IMR-90 (cell line): ENCODE data around the gene SLC47A2. TPM values are rescaled to one million over a fixed set of nuclear protein-coding genes. Genes with fewer than 3 reads are reported as not detected.

Experiments used
- ATAC-seq: fragments of 200-7000 bp; cut with Tn5 transposase; 2 replicates; pipeline ENCODE4 v1.9.1; 2020; ENCODE audit warnings: low read depth, mild to moderate bottlenecking, moderate library complexity
- BruUV-seq: library from RNA; stranded (reverse); fragments of 400-500 nt; replicated peaks from 2 replicates; lab custom pipeline; 2021; lab: Mats Ljungman, UMichigan
- CTCF ChIA-PET: fragments of 300-600 bp; formaldehyde crosslinking; extraction: SDS; loops from one replicate; lab custom pipeline; 2021; ENCODE audit warnings: antibody characterized with exemption; lab: Yijun Ruan, JAX
- POLR2A ChIA-PET: fragments of 300-600 bp; sonication (Branson Sonifier 250); formaldehyde crosslinking; loops from one replicate; lab custom pipeline; 2022; ENCODE audit warnings: antibody characterized with exemption; ENCODE audit not compliant: unreplicated experiment; lab: Charles Lee
- DNase-seq: peaks from one replicate; pipeline ENCODE4 v3.0.0; 2013
- H2AFZ ChIP-seq: replicated peaks from 2 replicates; pipeline ENCODE3; 2013; ENCODE audit warnings: low read length, mild to moderate bottlenecking; ENCODE audit not compliant: poor library complexity
- H2AK5ac ChIP-seq: 2 replicates; pipeline ENCODE4 v1.6.1; 2013; ENCODE audit warnings: low read depth, low read length, inconsistent platforms
- H2AK9ac ChIP-seq: replicated peaks from 2 replicates; pipeline ENCODE3; 2013; ENCODE audit warnings: mild to moderate bottlenecking, low read depth, low read length, moderate library complexity; ENCODE audit not compliant: poor library complexity
- H2BK120ac ChIP-seq: 2 replicates; pipeline ENCODE4 v1.6.1; 2013; ENCODE audit warnings: low read depth, low read length, inconsistent platforms
- H2BK15ac ChIP-seq: 3 replicates; pipeline ENCODE4 v1.6.1; 2013; ENCODE audit warnings: low read depth, low read length, inconsistent platforms
- H2BK20ac ChIP-seq: 2 replicates; pipeline ENCODE4 v1.6.1; 2013; ENCODE audit warnings: low read depth, mild to moderate bottlenecking, inconsistent platforms, low read length, moderate library complexity
- H2BK5ac ChIP-seq: 2 replicates; pipeline ENCODE4 v1.6.1; 2013; ENCODE audit warnings: mild to moderate bottlenecking, low read depth, low read length, inconsistent platforms; ENCODE audit not compliant: poor library complexity, severe bottlenecking
- H3K14ac ChIP-seq: replicated peaks from 2 replicates; pipeline ENCODE4 v1.6.1; 2013; ENCODE audit warnings: low read depth, low read length, inconsistent platforms
- H3K18ac ChIP-seq: 2 replicates; pipeline ENCODE4 v1.6.1; 2013; ENCODE audit warnings: low read depth, low read length, control low read depth
- H3K23ac ChIP-seq: 2 replicates; pipeline ENCODE4 v1.6.1; 2013; ENCODE audit warnings: low read depth, low read length, inconsistent platforms
- H3K27ac ChIP-seq: 2 replicates; pipeline ENCODE4 v1.5.1; 2013; ENCODE audit warnings: mild to moderate bottlenecking, control low read depth, low read length; ENCODE audit not compliant: insufficient read depth
- H3K27me3 ChIP-seq: 2 replicates; pipeline ENCODE4 v1.6.1; 2013; ENCODE audit warnings: low read length; ENCODE audit not compliant: control insufficient read depth, insufficient read depth
- H3K36me3 ChIP-seq: 2 replicates; pipeline ENCODE4 v1.6.1; 2013; ENCODE audit warnings: low read length, mixed read lengths; ENCODE audit not compliant: control insufficient read depth, insufficient read depth
- H3K4ac ChIP-seq: 2 replicates; pipeline ENCODE4 v1.6.1; 2013; ENCODE audit warnings: low read depth, low read length, inconsistent platforms
- H3K4me1 ChIP-seq: 2 replicates; pipeline ENCODE4 v1.6.1; 2013; ENCODE audit warnings: low read length, mixed read lengths; ENCODE audit not compliant: control insufficient read depth, insufficient read depth
- H3K4me2 ChIP-seq: 2 replicates; pipeline ENCODE4 v1.6.1; 2013; ENCODE audit warnings: low read depth, mild to moderate bottlenecking, control low read depth, low read length, moderate library complexity
- H3K4me3 ChIP-seq: 2 replicates; pipeline ENCODE4 v1.5.1; 2013; ENCODE audit warnings: low read depth, mild to moderate bottlenecking, control low read depth, low read length, moderate library complexity; ENCODE audit not compliant: insufficient read depth
- H3K56ac ChIP-seq: 2 replicates; pipeline ENCODE4 v1.6.1; 2013; ENCODE audit warnings: low read length, inconsistent platforms; ENCODE audit not compliant: insufficient read depth; ENCODE audit errors: extremely low read depth
- H3K79me1 ChIP-seq, 2 experiments: 2 replicates each; pipeline ENCODE4 v1.6.1; 2013; ENCODE audit warnings: low read length in 2 of 2, inconsistent platforms in 1 of 2, low read depth in 1 of 2
- H3K9ac ChIP-seq: 2 replicates; pipeline ENCODE4 v1.6.1; 2013; ENCODE audit warnings: low read depth, low read length, control low read depth
- H3K9me1 ChIP-seq: 2 replicates; pipeline ENCODE4 v1.6.1; 2013; ENCODE audit warnings: low read length, inconsistent platforms; ENCODE audit not compliant: insufficient read depth
- H3K9me3 ChIP-seq: 2 replicates; pipeline ENCODE4 v1.6.1; 2013; ENCODE audit warnings: low read length; ENCODE audit not compliant: control insufficient read depth, insufficient read depth
- H4K20me1 ChIP-seq: 2 replicates; pipeline ENCODE4 v1.6.1; 2013; ENCODE audit warnings: low read length, inconsistent platforms; ENCODE audit not compliant: insufficient read depth
- H4K5ac ChIP-seq: 2 replicates; pipeline ENCODE4 v1.6.1; 2013; ENCODE audit warnings: mild to moderate bottlenecking, low read depth, low read length, control low read depth
- H4K8ac ChIP-seq, 2 experiments: 2 replicates each; pipeline ENCODE4 v1.6.1; 2013; ENCODE audit warnings: low read depth in 2 of 2, low read length in 2 of 2, control low read depth in 1 of 2, inconsistent platforms in 1 of 2
- H4K91ac ChIP-seq: 2 replicates; pipeline ENCODE4 v1.6.1; 2013; ENCODE audit warnings: low read depth, low read length, inconsistent platforms; ENCODE audit not compliant: insufficient read depth
- FOS ChIP-seq: fragments of 150-350 bp; IDR thresholded peaks from 2 replicates; pipeline ENCODE4 v1.6.1; 2016; ENCODE audit warnings: low read depth, low read length
- MAFK ChIP-seq: IDR thresholded peaks from 2 replicates; pipeline ENCODE4 v1.6.1; 2012; ENCODE audit warnings: low read depth, low read length, improper control_type of control experiment
- RFX5 ChIP-seq: IDR thresholded peaks from 2 replicates; pipeline ENCODE4 v1.8.0; 2012; ENCODE audit warnings: low read depth, mild to moderate bottlenecking, low read length, moderate library complexity
- WGBS, 2 experiments: methylation state at CpG; one replicate each; pipeline versions ENCODE4 v1.1.5 to v1.1.7; 2013; ENCODE audit warnings: missing lambda C conversion rate in 2 of 2; ENCODE audit not compliant: insufficient read length in 1 of 2; ENCODE audit errors: extremely low coverage in 2 of 2; 5-methylcytosine and 5-hydroxymethylcytosine counted together
- dilution Hi-C: fragments of 300-500 bp; cut with HindIII; formaldehyde crosslinking; loops from one replicate; pipeline ENCODE4 v1.14.3; 2018; ENCODE audit warnings: low sequenced_read_pairs; ENCODE audit not compliant: unreplicated experiment
- in situ Hi-C: fragments of 300-500 bp; cut with MboI; formaldehyde crosslinking; loops from 3 replicates; pipeline ENCODE4 v1.14.3; 2019; ENCODE audit warnings: low sequenced_read_pairs, inconsistent platforms, mixed read lengths
- intact Hi-C: fragments of 100-400 bp; cut with micrococcal nuclease; formaldehyde crosslinking; loops from 2 replicates; pipeline ENCODE4 v1.10.0; 2022
- polyA plus RNA-seq, 3 experiments: library from polyadenylated mRNA; depleted of rRNA; stranded (reverse); fragments of >200 nt; gene quantifications; 2 replicates each; pipeline ENCODE4 v1.2.3, GENCODE V29; 2012; ENCODE audit warnings: low replicate concordance in 1 of 3
- total RNA-seq: library from RNA; depleted of rRNA; stranded (reverse); fragments of >200 nt; gene quantifications from 2 replicates; pipeline ENCODE4 v1.2.3, GENCODE V29; 2012
- TF ChIP-seq, protein P1 (sequence below): fragments of 150-350 bp; IDR thresholded peaks from 2 replicates; pipeline ENCODE4 v1.6.1; 2016; ENCODE audit warnings: low read depth, mild to moderate bottlenecking, low read length, moderate library complexity, borderline replicate concordance

Gene SLC47A2
- total and polyA plus RNA-seq, 2 of the 4 experiments (the other 2 are of a cell fraction) = not detected

DNA sequence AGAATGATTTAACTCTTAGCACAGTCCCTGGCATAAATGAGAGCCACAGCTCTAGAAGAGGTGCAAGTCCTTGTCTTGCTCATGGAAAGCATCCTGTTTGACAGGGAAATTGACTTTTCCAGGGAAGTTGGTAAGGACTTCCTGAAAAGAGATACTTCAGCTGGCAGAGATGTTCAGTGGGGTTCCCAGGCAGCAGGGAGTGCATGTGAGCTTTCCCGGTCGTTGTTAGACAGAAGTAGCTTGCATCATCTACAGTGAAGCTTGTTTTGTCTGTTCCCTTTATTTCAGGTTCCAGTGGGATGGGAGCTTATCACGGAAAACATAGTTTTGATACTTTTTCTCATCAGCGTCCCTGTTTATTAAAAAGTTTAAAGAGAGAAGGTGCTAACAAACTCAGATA is 45.0 kb downstream of the SLC47A2 start:
- no peaks in the 10 kb centered on the region for H3K9me1 ChIP-seq
- intact Hi-C loops (loop anchor here (5.0 kb wide), 1 partner anchor 309 kb away; the partner anchor contains the start of gene B9D1), in situ Hi-C loops (no loop called here), dilution Hi-C loops (no loop called here)
- H3K23ac ChIP-seq = no peak overlapping the region
- no peak overlapping the region for H3K4ac ChIP-seq
- ATAC-seq = no peak
- H3K18ac ChIP-seq = no peak overlapping the region
- no peak overlapping the region for H4K91ac ChIP-seq
- ChIA-PET POLR2A (no interaction called here), CTCF (interaction anchor here (0.9 to 1.1 kb wide), 2 partner anchors 11 to 158 kb away, joined by 3 read pairs; no protein-coding TSS in a partner anchor)
- H3K27me3 ChIP-seq = peaks cover 2% of the 10 kb centered on the region; the same call in 1 of the 2 replicates
- H3K56ac ChIP-seq = no peak overlapping the region
- H2AFZ ChIP-seq = no peak overlapping the region
- H2AK5ac ChIP-seq = no peak overlapping the region
- no TSS peak for BruUV-seq
- no peak overlapping the region for H4K5ac ChIP-seq
- H4K8ac ChIP-seq = no peak overlapping the region
- H2BK120ac ChIP-seq = no peak overlapping the region
- no peak for DNase-seq
- H4K20me1 ChIP-seq = no peaks in the 10 kb centered on the region
- no peak for TF ChIP-seq RFX5
- TF ChIP-seq FOS = no peak
- TF ChIP-seq, protein P1, sequence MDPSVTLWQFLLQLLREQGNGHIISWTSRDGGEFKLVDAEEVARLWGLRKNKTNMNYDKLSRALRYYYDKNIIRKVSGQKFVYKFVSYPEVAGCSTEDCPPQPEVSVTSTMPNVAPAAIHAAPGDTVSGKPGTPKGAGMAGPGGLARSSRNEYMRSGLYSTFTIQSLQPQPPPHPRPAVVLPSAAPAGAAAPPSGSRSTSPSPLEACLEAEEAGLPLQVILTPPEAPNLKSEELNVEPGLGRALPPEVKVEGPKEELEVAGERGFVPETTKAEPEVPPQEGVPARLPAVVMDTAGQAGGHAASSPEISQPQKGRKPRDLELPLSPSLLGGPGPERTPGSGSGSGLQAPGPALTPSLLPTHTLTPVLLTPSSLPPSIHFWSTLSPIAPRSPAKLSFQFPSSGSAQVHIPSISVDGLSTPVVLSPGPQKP = no peak
- no peak for TF ChIP-seq MAFK
- H2BK20ac ChIP-seq = no peak overlapping the region
- no CpG with 5 or more reads among the region's 4 CpGs for WGBS, 2 experiments
- H3K4me1 ChIP-seq = no peaks in the 10 kb centered on the region
- H3K36me3 ChIP-seq = no peaks in the 10 kb centered on the region
- H3K4me3 ChIP-seq = no peak overlapping the region
- H2AK9ac ChIP-seq = no peak overlapping the region
- no peaks in the 10 kb centered on the region for H3K79me1 ChIP-seq
- H3K27ac ChIP-seq = no peak overlapping the region
- no peak overlapping the region for H3K14ac ChIP-seq
- no peak overlapping the region for H2BK15ac ChIP-seq
- no peak overlapping the region for H3K9ac ChIP-seq
- H3K4me2 ChIP-seq = no peak overlapping the region
- no peak overlapping the region for H2BK5ac ChIP-seq
- no peaks in the 10 kb centered on the region for H3K9me3 ChIP-seq
